Suprapubic skin (tissue), 4 donors: ENCODE results near the gene LPAR3. TPM values are rescaled to one million over a fixed set of nuclear protein-coding genes. Genes with fewer than 3 reads are reported as not detected.

ENCODE experiments used
- DNase-seq, 2 donors: peaks; one replicate each; pipeline ENCODE4 v3.0.0-alpha.2; 2019; ENCODE audit warnings: low spot score in 2 of 2
- H3K27ac ChIP-seq: fragments of 200-600 bp; sonication (generic); one replicate; pipeline ENCODE4 v1.5.1; 2019
- H3K27me3 ChIP-seq: fragments of 200-600 bp; sonication (generic); one replicate; pipeline ENCODE4 v1.5.1; 2019
- H3K36me3 ChIP-seq: fragments of 200-600 bp; sonication (generic); one replicate; pipeline ENCODE4 v1.5.1; 2019
- H3K4me1 ChIP-seq: fragments of 200-600 bp; sonication (generic); one replicate; pipeline ENCODE4 v1.5.1; 2019
- H3K4me3 ChIP-seq: fragments of 200-600 bp; sonication (generic); one replicate; pipeline ENCODE4 v1.5.1; 2019; ENCODE audit warnings: mild to moderate bottlenecking
- H3K9me3 ChIP-seq: fragments of 200-600 bp; sonication (generic); one replicate; pipeline ENCODE4 v1.5.1; 2019
- CTCF ChIP-seq, 2 donors: fragments of 200-600 bp in 1 of 2; fragments of 450-650 bp in 1 of 2; sonication (generic) in 1 of 2; IDR thresholded peaks; one replicate each; pipeline ENCODE4 v1.5.1; 2016 to 2019; ENCODE audit warnings: antibody characterized with exemption in 2 of 2, mild to moderate bottlenecking in 1 of 2, moderate library complexity in 1 of 2
- EP300 ChIP-seq: sonication (generic); formaldehyde crosslinking; IDR thresholded peaks from one replicate; pipeline ENCODE4 v1.6.1; 2017; ENCODE audit warnings: antibody characterized with exemption
- POLR2A ChIP-seq, 2 donors: fragments of 450-650 bp; IDR thresholded peaks; one replicate each; pipeline ENCODE4 v1.6.1; 2017; ENCODE audit warnings: antibody characterized with exemption in 2 of 2, mild to moderate bottlenecking in 2 of 2, moderate library complexity in 2 of 2
- POLR2AphosphoS5 ChIP-seq, 3 donors: sonication (generic); formaldehyde crosslinking; IDR thresholded peaks; one replicate each; pipeline ENCODE4 v1.6.1; 2017; ENCODE audit warnings: antibody characterized with exemption in 3 of 3
- WGBS: methylation state at CpG from one replicate; pipeline ENCODE4 v1.1.5; 2018; 5-methylcytosine and 5-hydroxymethylcytosine counted together
- total RNA-seq, 4 donors: library from RNA; depleted of rRNA; stranded (reverse); fragments of >200 nt; gene quantifications; one replicate each; pipeline ENCODE4 v1.1.0, GENCODE V29; 2016

LPAR3 gene
- total RNA-seq = 10 to 100 TPM; 13.9 to 25.1 (median 17.7) TPM

- TF ChIP-seq EP300 (no peak), POLR2AphosphoS5 (IDR thresholded peaks at IDR 0.05) (no peak), POLR2A (IDR thresholded peaks at IDR 0.05) (no peak)
- H3K27ac ChIP-seq = no peak within 1 kb of the TSS
These were observed at the start of gene LPAR3 for GRCh38 chr1:84892705-84893618. Gene LPAR3, minus strand, starts transcription at chr1:84893206. Its CDS starts 27,086 bp downstream, at chr1:84866120.

GRCh38 chr1:84941843-84942242, 48.8 kb upstream of the LPAR3 start:
- Histone ChIP-seq H3K36me3 (no peaks in the 10 kb centered on the region), H3K27me3 (no peaks in the 10 kb centered on the region), H3K27ac (no peak overlapping the region), H3K9me3 (no peaks in the 10 kb centered on the region), H3K4me3 (no peak overlapping the region), H3K4me1 (peaks cover 19% of the 10 kb centered on the region)
- TF ChIP-seq POLR2A (IDR thresholded peaks at IDR 0.05) = no peak
- TF ChIP-seq POLR2AphosphoS5 (IDR thresholded peaks at IDR 0.05) = no peak
- TF ChIP-seq CTCF (IDR thresholded peaks at IDR 0.05) = no peak
- no peak for TF ChIP-seq EP300
- DNase-seq = no peak
- WGBS = 86% methylated on average over 1 of the region's 1 CpG

More at GRCh38 chr1:84892705-84893618, at the start of gene LPAR3:
- H3K36me3 ChIP-seq = no peaks in the 10 kb centered on the region
- 2% methylated on average over 12 of the region's 93 CpGs for WGBS
- H3K4me1 ChIP-seq = peaks cover 15% of the 10 kb centered on the region
- H3K9me3 ChIP-seq = no peaks in the 10 kb centered on the region
- H3K4me3 ChIP-seq = peak within 1 kb of the TSS; percentile 61
- no peak for DNase-seq
- peaks cover 29% of the 10 kb centered on the region for H3K27me3 ChIP-seq

- TF ChIP-seq CTCF (IDR thresholded peaks at IDR 0.05) (no peak), POLR2A (IDR thresholded peaks at IDR 0.05) (no peak), EP300 (no peak), POLR2AphosphoS5 (IDR thresholded peaks at IDR 0.05) (no peak)
- Histone ChIP-seq H3K27me3 (no peaks in the 10 kb centered on the region), H3K27ac (no peak overlapping the region), H3K4me1 (peaks cover 8% of the 10 kb centered on the region), H3K4me3 (no peak overlapping the region), H3K36me3 (no peaks in the 10 kb centered on the region), H3K9me3 (no peaks in the 10 kb centered on the region)
- 84% methylated on average over 4 of the region's 4 CpGs for WGBS
- no peak for DNase-seq
These were observed 47.5 kb upstream of the LPAR3 start for GRCh38 chr1:84940481-84940880.

- no peaks in the 10 kb centered on the region for H3K9me3 ChIP-seq
- TF ChIP-seq EP300 = no peak
- no peak for TF ChIP-seq POLR2AphosphoS5 (IDR thresholded peaks at IDR 0.05)
- TF ChIP-seq CTCF (IDR thresholded peaks at IDR 0.05) = no peak
- TF ChIP-seq POLR2A (IDR thresholded peaks at IDR 0.05) = no peak
- H3K36me3 ChIP-seq = no peaks in the 10 kb centered on the region
- no peak for DNase-seq
- no peak overlapping the region for H3K4me3 ChIP-seq
- no peaks in the 10 kb centered on the region for H3K27me3 ChIP-seq
- H3K4me1 ChIP-seq = peaks cover 3% of the 10 kb centered on the region
- 94% methylated on average over 11 of the region's 11 CpGs for WGBS
- H3K27ac ChIP-seq = no peak overlapping the region
These were observed 46.8 kb upstream of the LPAR3 start for GRCh38 chr1:84939761-84940160.

- 65% methylated on average over 8 of the region's 8 CpGs for WGBS
- Histone ChIP-seq H3K36me3 (no peaks in the 10 kb centered on the region), H3K4me3 (no peak overlapping the region), H3K9me3 (no peaks in the 10 kb centered on the region), H3K27me3 (no peaks in the 10 kb centered on the region), H3K27ac (no peak overlapping the region), H3K4me1 (no peaks in the 10 kb centered on the region)
- TF ChIP-seq POLR2AphosphoS5 (IDR thresholded peaks at IDR 0.05) = no peak
- TF ChIP-seq POLR2A (IDR thresholded peaks at IDR 0.05) = no peak
- TF ChIP-seq CTCF (IDR thresholded peaks at IDR 0.05) = no peak
- TF ChIP-seq EP300 = no peak
- no peak for DNase-seq
These were observed 46.1 kb upstream of the LPAR3 start for GRCh38 chr1:84939151-84939550.
